ENCODE measurements around the gene ZNF506. TPM values are rescaled to one million over a fixed set of nuclear protein-coding genes. Genes with fewer than 3 reads are reported as not detected.

Gene ZNF506
- polyA plus RNA-seq, 1 of the 3 experiments (the other 2 are of a cell fraction), result 4.1 TPM

DNA sequence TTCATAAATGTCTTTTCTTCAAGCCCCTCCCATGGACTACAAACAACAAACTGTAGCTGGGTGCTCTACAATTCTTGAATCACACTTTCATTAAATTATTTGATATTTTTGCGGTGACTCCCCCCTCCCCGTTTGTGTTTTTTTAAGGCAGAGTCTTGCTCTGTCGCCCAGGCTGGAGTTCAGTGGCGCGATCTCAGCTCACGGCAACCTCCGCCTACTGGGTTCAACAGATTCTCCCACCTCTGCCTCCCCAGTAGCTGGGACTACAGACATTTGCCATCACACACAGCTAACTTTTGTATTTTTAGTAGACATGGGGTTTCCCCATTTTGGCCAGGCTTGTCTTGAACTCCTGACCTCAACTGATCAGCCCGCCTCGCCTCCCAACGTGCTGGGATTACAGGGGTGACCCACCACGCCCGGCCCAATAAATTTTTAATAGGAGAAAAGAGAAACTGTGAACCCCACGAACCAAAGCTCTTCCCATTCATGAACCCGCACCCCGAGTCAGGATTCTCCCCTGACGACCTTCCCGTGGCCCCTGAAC, 703 bp downstream of the ZNF506 start:
- Histone ChIP-seq H4K20me1 (ENCODE audit: insufficient read depth) (no peaks in the 10 kb centered on the region), H3K4me2 (peak overlapping the region; percentile 92), H3K27ac (ENCODE audit: low read depth in 2 of 2, low read length in 1 of 2) (peak overlapping the region; percentile 89 to 92), H3K27me3 (ENCODE audit: insufficient read depth) (no peaks in the 10 kb centered on the region), H3K9me3 (peaks cover 8% of the 10 kb centered on the region; the same call in 1 of the 2 replicates), H3K4me1 (ENCODE audit: control insufficient read depth in 1 of 2, insufficient read depth in 2 of 2, low read depth in 1 of 2, low read length in 1 of 2) (no peaks in the 10 kb centered on the region; a peak in 1 of 4 replicates), H3K9ac (peak overlapping the region; percentile 93), H2AFZ (ENCODE audit: low read depth) (peak overlapping the region; percentile 100), H3K79me2 (ENCODE audit: insufficient read depth) (peaks cover 54% of the 10 kb centered on the region), H3F3A (replicated peaks; ENCODE audit: insufficient read depth) (peaks cover 13% of the 10 kb centered on the region), H3K36me3 (replicated peaks in 1 of 2; ENCODE audit: control insufficient read depth in 1 of 2, insufficient read depth in 2 of 2, low read length in 1 of 2) (peaks cover 7 to 31% of the 10 kb centered on the region in 2 experiments), H3K4me3 (ENCODE audit: low read depth in 2 of 2, low read length in 1 of 2) (peak overlapping the region; percentile 58 to 82), H3K9me2 (no peaks in the 10 kb centered on the region)
- TF ChIP-seq, protein P1, sequence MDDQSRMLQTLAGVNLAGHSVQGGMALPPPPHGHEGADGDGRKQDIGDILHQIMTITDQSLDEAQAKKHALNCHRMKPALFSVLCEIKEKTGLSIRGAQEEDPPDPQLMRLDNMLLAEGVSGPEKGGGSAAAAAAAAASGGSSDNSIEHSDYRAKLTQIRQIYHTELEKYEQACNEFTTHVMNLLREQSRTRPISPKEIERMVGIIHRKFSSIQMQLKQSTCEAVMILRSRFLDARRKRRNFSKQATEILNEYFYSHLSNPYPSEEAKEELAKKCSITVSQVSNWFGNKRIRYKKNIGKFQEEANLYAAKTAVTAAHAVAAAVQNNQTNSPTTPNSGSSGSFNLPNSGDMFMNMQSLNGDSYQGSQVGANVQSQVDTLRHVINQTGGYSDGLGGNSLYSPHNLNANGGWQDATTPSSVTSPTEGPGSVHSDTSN (IDR thresholded peaks at IDR 0.05), result no peak
- TF ChIP-seq, protein P2, sequence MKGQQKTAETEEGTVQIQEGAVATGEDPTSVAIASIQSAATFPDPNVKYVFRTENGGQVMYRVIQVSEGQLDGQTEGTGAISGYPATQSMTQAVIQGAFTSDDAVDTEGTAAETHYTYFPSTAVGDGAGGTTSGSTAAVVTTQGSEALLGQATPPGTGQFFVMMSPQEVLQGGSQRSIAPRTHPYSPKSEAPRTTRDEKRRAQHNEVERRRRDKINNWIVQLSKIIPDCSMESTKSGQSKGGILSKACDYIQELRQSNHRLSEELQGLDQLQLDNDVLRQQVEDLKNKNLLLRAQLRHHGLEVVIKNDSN (IDR thresholded peaks at IDR 0.05; ENCODE audit: borderline replicate concordance, low read depth), result no peak
- CTCF ChIA-PET, result interaction anchor here (0.6 to 1.5 kb wide), 3 partner anchors 11 to 1614 kb away, joined by 3 to 6 read pairs (median 4); no protein-coding TSS in a partner anchor
- WGBS (ENCODE audit: low lambda C conversion rate), result 10% methylated on average over 17 of the region's 17 CpGs
- POLR2A ChIA-PET, result interaction anchor here (1.2 to 2.3 kb wide), 9 partner anchors 8 to 231 kb away, joined by 3 to 40 read pairs (median 9); partner anchors contain the start of genes ZNF101, ZNF14, ZNF253 and ZNF93
- no peak for DNase-seq

DNA sequence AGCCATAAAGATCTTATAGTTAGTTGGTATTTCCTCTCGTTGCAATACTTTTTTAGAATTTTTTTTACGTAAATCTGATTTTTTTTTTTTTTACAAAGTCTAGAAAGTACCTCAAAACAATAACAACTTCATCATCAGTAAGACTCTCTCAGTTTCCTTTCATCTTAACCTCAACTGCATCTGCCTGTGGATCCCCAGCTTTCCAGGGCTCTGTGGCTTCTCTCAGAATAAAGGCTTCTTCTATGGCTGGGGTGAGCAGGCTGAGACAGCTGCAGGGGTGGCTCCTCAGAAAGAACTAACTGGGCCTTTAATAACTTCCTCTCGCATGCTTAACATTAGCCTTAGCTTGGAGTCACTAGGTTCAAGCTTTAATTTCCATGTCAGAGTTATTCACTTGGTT, 4.2 kb downstream of the ZNF506 start:
- no peak overlapping the region for H2AFZ ChIP-seq (ENCODE audit: low read depth)
- 90% methylated on average over 3 of the region's 3 CpGs for WGBS (ENCODE audit: low lambda C conversion rate)

More for the DNA sequence above, 4.2 kb downstream of the ZNF506 start:
- Histone ChIP-seq H3K9me2 (no peaks in the 10 kb centered on the region), H3K79me2 (ENCODE audit: insufficient read depth) (peaks cover 86% of the 10 kb centered on the region), H3K36me3 (replicated peaks in 1 of 2; ENCODE audit: control insufficient read depth in 1 of 2, insufficient read depth in 2 of 2, low read length in 1 of 2) (peaks cover 12 to 53% of the 10 kb centered on the region in 2 experiments), H3K9ac (no peak overlapping the region), H3K27me3 (ENCODE audit: insufficient read depth) (no peaks in the 10 kb centered on the region), H3K4me2 (no peak overlapping the region), H3K4me1 (ENCODE audit: control insufficient read depth in 1 of 2, insufficient read depth in 2 of 2, low read depth in 1 of 2, low read length in 1 of 2) (no peaks in the 10 kb centered on the region; a peak in 1 of 4 replicates), H3K4me3 (ENCODE audit: low read depth in 2 of 2, low read length in 1 of 2) (no peak overlapping the region), H3K9me3 (no peaks in the 10 kb centered on the region), H3F3A (replicated peaks; ENCODE audit: insufficient read depth) (peaks cover 11% of the 10 kb centered on the region), H3K27ac (ENCODE audit: low read depth in 2 of 2, low read length in 1 of 2) (no peak overlapping the region), H4K20me1 (ENCODE audit: insufficient read depth) (no peaks in the 10 kb centered on the region)
- DNase-seq, result no peak
- ChIA-PET POLR2A (no interaction called here), CTCF (no interaction called here)
- TF ChIP-seq SIN3A (IDR thresholded peaks at IDR 0.05; ENCODE audit: borderline replicate concordance, low read depth, low read length), result no peak
- TF ChIP-seq EZH2phosphoT487 (IDR thresholded peaks at IDR 0.05; ENCODE audit: borderline replicate concordance, low read depth), result no peak
- TF ChIP-seq, protein P2 (IDR thresholded peaks at IDR 0.05; ENCODE audit: borderline replicate concordance, low read depth), result no peak
- no peak for TF ChIP-seq RFX5 (IDR thresholded peaks at IDR 0.05; ENCODE audit: low read length)
- TF ChIP-seq RAD21 (IDR thresholded peaks at IDR 0.05; ENCODE audit: low read length), result no peak
- no peak for TF ChIP-seq SMC3 (IDR thresholded peaks at IDR 0.05; ENCODE audit: low read depth, low read length)
- no peak for TF ChIP-seq MEF2A (IDR thresholded peaks at IDR 0.05; ENCODE audit: borderline replicate concordance, low read depth)
- TF ChIP-seq MXI1 (IDR thresholded peaks at IDR 0.05; ENCODE audit: low read depth, low read length), result no peak
- TF ChIP-seq, protein P1 (IDR thresholded peaks at IDR 0.05), result no peak
- TF ChIP-seq FOSL2 (IDR thresholded peaks at IDR 0.05; ENCODE audit: borderline replicate concordance, low read depth), result no peak
- TF ChIP-seq, protein P3, sequence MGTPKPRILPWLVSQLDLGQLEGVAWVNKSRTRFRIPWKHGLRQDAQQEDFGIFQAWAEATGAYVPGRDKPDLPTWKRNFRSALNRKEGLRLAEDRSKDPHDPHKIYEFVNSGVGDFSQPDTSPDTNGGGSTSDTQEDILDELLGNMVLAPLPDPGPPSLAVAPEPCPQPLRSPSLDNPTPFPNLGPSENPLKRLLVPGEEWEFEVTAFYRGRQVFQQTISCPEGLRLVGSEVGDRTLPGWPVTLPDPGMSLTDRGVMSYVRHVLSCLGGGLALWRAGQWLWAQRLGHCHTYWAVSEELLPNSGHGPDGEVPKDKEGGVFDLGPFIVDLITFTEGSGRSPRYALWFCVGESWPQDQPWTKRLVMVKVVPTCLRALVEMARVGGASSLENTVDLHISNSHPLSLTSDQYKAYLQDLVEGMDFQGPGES (IDR thresholded peaks at IDR 0.05; ENCODE audit: low read depth, low read length), result no peak

All from SK-N-SH (cell line).